ENCODE data around the gene SENP1. TPM values are rescaled to one million over a fixed set of nuclear protein-coding genes. Genes with fewer than 3 reads are reported as not detected.

Gene SENP1
- total RNA-seq, 1 donor from 2014 or later = 9.6 TPM

DNA sequence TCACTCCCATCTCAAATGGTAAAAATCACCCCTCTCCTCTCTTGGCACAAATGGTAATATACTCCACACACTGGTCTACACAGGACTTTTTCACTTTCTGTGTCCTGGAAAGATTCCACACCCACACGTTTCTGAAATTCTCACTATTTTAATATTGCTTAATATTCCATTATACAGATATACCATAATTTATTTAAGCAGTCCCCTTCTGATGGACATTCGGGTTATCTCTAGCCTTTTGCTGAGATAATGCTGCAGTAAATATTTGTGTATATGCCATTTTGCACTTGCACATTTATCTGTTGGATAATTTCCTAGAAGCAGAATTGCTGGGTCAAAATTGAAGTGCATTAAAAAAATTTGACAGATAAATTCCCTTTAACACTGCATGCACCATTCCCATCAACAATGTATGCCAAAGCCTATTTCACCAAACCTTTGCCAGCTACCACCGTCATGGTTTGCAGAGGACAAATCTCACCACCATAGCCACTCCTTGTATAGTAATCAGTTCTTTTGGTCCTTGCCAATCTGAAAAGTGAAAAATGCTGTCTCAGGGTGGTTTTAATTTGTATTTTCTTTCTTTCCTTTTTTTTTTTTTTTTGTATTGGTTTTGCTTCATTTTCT, 86.1 kb downstream of the SENP1 start:
- DNase-seq (ENCODE audit: low read depth in 2 of 2) = no peak

DNA sequence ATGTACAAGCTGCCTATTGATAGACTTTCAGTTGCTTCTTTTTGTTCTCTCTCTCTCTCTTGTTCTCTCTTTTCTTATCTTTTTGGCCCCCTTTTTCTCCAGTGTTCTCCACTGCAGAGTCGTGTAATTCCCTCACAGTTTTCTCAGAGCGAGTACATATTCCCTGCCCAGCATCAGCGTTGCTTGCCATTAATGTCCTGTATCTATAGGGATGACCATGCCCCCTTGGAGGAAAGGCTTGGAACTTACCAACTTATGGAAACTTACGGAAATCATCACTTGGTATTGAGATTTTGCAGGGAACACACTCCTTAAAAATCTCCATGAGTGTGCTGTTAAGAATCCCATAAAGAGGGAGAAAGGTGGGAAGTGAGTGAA, 87.3 kb downstream of the SENP1 start:
- no peak for DNase-seq (ENCODE audit: low read depth in 2 of 2)

DNA sequence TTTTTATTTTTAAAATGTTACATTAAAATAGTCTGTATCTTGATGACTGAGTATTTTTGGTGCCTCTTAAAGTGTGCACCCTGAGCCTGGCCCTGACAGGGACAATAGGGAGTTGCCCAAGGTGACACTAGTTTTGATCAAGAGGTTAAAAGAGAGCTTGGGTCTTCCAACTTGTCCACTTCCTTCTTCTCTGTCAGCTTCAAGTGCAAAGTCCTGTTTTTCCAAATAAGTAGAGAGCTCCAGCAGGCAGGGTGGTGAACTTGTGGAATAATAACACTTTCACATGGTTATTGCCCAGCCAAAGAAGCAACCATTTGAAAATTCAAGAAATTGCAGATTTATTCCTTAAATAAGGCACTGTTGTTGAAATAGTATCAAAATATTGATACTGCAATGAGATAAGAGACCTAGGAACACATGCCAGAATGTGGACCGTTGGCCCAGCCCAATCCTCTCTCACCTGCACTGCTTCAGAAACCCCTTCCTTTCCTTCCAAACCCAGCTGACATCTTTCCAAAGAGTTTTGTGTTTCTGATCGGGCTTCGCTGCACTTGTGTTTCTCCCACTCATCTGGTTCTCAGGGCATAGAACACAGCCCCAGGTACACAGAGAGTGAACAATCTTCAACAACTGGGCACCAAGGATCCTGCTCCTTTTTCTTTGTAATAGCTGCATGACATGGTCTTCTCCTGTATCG, 87.8 kb downstream of the SENP1 start:
- no peak for DNase-seq (ENCODE audit: low read depth in 2 of 2)

DNA sequence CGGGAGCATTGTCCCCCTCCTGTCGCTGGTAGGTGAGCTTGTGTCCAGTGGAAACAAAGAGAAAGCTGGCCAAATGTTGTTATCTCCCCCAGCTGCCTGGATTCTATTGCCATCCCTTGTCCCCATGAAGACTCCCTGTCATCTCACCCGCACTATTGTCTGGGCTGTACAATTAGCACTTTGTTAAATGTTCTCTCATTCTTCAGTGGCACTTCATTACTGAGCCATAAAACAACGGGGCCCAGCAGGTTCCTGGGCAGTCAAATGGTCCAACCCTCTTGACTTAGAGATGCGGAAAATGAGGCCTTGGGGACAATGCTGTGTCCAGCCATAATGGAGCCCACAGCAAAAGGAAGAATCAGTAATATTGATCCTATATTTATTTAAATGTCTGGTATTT, 88.4 kb downstream of the SENP1 start:
- no peak for DNase-seq (ENCODE audit: low read depth in 2 of 2)

DNA sequence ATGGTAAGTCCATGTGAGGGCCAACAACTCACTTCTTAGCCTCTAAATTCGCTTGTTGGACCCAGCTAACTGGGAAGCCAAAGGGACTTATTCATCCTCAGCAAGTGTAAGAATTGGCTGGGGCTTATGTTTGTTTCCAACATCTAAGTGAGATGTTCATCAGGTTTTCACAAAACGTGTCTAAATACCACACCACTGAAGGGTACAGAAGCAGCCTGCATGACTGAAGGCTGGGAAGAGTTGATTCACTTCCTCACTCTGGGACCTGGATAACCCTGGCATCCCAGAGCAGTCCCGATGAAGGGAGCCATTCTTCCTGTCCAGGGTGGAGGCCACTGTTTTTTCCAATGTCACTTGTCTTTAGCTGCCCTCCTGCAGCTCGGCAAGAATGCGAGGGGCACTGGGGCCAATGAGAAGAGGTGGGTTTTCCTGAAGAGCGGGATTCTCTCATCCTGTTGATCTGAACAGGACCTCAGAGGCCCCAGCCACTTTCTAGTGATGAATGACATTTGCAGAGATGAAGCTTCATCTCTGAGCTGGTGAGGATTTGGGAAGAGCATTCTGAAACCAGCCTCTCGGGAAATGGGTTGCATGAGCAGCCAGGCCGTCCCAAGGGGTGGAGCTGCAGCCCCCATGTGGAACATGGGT, 89.4 kb downstream of the SENP1 start:
- no peak for DNase-seq (ENCODE audit: low read depth in 2 of 2)

DNA sequence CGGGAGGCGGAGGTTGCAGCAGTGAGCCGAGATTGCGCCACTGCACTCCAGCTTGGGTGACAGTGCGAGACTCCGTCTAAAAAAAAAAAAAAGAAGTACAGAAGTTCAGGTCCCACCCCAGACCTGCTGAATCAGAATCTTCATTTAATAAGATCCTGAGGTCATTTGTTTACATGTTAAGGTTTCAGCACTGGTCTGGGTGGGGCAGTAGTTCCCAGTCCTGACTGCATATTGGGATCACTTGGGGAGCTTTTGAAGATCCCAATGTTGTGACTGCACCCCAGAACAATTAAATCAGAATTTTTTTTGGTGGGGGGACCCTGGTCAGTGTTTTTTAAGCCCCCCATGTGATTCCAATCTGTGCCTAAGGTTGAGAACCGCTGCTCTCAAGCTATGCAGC, 89.9 kb downstream of the SENP1 start:
- no peak for DNase-seq (ENCODE audit: low read depth in 2 of 2)

DNA sequence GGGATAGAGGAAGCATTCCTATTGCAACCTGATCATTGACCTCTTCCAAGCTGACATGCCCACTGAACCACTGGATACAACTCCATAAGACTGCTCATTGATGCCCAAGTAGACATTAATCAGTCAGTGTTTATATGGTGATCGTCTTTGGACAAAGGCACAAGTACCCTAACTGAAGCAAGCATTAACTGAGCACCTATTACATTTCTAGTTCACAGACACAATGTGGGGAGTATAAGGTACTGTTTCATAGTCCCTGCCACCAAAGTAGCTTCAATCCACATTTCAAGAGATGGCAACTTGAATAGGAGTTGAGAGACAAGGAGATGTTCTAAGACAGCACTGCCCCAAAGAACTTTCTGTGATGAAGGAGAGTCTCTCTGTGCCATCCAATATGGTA, 90.8 kb downstream of the SENP1 start:
- no peak for DNase-seq (ENCODE audit: low read depth in 2 of 2)

DNA sequence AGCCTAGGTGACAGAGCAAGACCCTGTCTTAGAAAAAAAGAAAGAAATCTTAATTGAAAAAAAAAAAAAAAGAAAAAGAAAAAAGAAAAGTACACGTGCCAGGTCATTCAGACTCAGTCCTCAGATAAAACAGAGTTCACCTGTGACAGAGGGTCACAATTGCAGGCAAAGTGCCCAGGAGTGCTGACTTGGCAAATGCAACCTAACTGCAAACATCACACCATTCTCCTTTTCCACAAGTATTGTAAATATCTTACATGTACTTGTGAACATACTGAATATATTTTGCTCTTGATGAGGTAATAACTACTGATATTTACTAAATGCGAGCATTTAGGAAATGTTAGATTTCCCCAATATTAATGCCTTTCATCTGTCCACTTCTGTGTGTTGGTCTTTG, 92.6 kb downstream of the SENP1 start:
- no peak for DNase-seq (ENCODE audit: low read depth in 2 of 2)

DNA sequence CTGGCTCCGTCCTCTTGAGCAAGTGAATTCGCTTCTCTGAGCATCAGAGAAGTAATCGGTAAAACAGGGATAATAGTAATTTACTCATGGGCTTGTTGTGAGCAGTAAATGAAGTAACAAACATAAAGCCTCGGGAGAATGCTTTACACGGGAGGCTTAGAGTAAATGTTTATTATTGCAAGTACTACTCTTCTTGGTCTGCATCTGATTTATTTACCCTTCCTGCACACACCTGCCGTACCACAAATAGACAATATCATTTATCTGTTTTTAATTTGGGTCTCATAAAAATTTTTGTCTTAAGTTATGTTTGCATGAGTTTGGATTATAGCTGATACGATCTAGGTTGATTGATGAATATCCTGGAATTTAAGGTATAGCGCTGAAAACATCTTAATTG, 93.8 kb downstream of the SENP1 start:
- no peak for DNase-seq (ENCODE audit: low read depth in 2 of 2)

DNA sequence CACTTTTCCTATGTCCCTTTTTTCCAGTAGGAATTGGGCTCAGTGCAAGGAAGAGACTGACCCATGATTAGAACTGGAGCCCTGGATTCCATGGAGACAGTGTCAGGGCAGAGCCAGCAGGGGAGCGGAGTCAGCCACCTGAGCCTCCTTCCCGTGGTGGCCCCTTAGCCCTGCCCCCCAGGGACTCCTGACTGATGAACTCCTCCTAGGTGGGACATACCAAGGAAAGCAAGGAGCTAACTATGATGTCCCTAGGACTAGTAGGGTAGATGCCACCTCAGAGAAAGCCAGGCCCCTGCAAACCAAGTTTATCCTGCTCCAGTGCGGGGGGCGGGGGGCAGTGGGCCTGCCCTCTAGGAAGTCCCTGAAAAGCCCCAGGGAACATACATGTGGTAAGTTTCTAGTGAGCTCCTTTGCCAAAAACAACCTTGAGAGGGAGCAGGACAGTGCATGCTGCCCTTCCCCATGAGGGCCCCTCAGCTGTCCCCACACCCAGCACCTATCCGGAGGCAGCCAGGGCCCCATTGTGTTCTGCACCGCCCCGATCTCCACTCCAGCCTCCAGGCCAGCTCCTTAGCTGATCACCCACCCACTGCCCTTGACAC, 95.4 kb downstream of the SENP1 start:
- DNase-seq (ENCODE audit: low read depth in 2 of 2) = no peak

DNA sequence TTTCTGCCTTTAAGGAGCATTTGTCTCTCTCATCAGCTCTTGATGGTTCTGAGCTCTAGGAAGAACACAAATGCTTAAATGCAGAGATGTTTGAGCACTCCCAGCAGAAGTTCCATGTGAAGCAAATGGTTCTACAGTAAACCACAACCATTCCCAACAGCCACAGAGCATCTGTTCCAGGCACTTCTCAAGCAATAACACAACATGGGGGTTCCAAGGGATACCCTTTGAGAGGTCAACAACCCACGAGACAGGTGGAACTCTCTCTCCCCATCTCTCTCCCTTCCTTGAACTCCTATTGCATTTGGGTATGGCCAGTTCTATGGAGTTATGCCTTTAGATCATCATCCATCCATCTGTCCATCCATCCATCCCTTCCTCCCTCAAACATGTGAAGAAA, 96.4 kb downstream of the SENP1 start:
- no peak for DNase-seq (ENCODE audit: low read depth in 2 of 2)

DNA sequence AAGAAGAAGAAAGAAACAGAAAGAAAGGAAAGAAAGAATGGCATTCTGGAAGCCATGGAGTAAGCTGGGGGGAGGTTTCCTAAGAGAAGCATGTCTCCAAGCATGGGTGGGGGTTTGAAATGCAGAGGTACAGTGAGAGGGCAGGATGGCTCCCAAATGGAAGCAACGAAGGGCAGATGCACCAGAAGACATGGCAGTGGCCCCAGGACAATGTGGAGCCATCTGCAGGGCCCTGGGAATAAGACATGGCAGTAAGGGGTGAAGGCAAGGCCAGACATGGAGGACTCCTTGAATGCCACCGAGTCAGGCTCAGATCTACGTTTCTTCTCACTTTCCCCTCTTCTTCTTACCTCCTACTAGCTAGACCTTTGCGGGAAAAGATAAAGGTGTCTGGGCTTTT, 96.9 kb downstream of the SENP1 start:
- no peak for DNase-seq (ENCODE audit: low read depth in 2 of 2)

DNA sequence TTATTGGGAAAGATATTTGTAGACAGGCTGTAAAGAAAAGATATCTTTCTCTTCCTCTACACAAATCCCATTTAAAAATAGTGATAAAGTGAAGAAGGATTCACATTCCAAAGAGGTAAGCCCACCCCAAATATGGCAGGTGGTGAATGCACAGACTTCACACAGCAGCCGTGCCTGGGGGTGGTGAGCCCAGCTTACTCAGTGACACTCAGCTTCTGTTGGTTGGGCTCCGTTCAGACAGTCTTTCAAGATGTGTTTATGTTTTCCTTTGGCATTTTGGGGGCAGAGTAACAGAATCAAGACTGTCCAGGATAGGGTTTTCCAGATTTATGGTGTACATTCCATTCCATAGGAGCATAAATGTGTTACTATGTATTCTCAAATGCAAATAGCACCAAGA, 97.5 kb downstream of the SENP1 start:
- DNase-seq (ENCODE audit: low read depth in 2 of 2) = no peak

DNA sequence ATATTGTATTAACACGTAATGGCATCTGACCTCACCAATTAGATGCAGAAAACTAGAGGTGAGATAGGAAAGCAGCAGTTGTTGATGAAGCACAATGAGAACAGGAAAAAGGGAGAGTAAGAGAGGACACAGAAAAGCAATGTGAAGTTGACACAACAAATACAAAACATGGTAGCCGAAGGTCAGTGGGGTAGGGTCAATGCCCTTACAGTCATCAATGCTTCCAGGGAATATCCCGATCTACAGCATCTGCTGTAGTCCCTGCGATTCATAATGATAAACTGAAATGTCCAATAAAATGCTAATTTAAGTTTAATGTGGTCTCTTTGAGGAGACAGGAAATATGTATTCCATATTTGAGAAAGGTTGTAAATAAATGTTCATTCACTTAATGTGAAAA, 98.7 kb downstream of the SENP1 start:
- no peak for DNase-seq (ENCODE audit: low read depth in 2 of 2)

DNA sequence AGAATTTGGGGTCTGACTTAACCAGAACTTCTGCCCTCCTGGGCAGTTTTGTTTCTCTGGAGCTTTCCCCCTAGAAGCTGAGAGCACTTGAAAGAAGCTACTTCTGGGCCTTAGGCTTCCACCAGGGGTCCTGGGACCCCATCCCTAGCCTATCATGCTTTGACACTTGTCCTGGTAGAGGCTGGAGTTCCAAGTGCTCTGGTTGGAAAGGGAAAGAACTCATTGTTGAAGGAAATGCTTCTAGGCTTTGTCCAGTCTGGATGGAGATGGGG, 100.2 kb downstream of the SENP1 start:
- DNase-seq (ENCODE audit: low read depth in 2 of 2) = no peak

DNA sequence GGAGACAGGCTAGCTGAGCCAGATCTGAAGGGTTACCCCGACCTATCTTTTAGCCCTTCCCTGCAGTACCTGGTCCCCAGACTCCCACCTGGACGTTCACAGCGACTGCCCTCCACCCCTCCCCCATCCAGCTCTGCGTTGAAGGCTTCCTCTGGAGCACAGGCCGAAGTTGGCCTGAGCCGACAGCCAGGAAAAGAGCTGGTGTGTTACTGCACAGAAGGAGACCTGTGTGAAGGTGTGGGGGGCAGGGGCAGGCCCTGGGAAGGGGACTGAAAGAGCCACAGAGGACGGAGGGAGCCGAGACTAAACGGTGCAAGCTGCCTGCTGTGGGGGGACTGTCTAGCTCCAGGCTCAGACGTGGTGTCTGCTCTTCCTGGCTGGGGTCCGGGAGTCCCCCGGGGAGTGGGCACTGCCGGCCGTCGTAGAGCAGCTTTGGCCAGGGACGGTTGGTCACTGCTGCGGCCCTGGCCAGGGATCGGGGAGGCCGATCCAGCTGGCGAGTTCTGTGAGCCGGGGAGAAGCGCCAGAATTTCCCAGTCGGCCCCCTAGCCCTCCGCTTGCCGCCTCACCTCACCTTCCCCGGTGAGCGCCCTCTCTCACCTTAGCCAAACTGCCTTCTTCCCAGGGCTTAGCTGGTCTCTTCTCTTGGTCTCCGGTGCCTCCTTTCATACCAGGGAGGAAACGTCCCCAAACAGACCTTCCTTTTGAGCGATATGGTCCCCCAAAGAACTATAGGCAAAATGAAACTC, 100.7 kb downstream of the SENP1 start:
- no peak for DNase-seq (ENCODE audit: low read depth in 2 of 2)

DNA sequence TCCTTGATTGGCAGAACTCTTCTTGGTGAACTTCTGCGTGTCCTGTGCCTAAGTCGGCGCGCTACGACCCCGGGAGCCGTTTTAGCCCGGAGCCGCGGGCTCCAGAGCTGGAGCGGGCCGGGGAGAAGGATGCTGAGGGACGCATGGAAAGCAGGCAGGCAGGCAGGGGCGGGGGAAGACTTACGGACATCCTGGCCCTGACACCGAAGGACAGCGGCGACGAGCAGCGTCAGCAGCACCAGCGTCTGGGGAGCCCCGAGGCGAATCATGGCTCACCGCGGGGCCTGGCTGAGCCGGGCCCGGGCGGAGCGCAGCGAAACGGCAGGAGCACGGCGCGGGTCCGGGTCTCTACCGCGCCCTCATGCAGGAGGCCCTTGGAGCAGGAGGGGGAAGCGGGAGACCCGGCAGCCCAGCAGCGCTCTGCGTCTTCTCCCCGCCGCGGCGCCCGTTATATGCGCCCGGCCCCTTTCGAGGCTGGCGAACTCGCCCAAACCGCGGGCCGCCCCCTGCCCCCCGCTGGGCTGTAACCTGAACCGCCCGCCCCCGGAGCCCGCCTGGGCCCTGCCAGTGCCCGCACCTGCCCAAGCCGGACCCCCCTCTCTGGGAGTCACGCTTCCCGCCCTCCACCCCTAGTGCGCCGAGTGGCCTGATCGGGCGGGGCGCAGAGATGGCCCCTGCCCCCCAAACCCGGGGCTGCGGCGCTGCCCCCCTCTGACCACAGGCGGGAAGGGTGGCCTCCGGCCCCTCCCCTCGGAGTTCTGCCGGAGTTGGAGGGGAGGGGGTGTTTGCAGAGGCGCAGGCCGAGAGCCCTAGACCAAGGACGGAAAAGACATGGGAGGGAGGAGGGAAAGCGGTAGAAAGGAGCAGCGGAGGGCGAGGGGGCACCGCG, 101.6 kb downstream of the SENP1 start, which contains the start of gene COL2A1:
Gene COL2A1 (minus strand): TSS at position 424 of the 889 bp plus-strand sequence. CDS start 155 bp downstream, at position 269.
- peak in 1 of 2 donors; percentile 12 for DNase-seq (ENCODE audit: low read depth in 2 of 2)

DNA sequence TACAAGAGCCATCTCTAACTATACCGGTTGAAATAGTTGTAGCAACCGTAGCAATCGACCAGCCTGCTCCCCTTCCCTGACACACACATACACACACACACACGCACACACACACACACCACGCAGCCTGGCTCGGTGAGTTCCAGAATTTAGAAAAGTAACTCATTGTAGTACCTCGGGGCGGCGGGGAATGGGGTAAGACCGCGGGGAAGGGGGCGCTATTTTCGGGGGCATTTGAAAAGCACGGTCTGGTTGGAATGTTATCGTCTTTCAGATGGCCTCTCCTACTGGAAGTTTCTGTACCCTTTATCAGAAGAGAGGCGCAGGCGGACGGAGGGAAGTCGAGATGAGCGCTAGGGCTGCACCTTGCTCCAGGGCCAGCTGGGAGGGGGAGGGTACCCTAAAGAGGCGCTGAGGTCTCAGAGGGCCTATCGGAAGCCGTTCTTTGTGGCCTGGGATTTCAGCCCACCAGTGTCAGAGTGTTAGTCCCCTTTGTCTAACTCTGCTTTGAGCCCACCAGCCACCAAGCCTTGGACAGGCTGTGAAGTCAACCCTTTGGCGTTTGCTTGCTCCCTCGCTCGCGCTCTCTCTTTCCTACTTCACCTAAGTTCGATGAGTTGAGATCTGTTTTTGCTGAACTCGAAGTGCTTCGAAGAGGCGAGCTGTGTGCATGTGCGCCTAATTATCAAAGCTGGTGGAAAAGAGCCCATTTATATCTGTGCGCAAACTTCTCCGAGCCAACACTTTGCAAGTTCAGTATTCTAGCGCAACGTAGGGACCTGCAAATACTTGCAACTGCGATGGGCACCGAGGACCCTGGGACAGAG, 102.4 kb downstream of the SENP1 start:
- no peak for DNase-seq (ENCODE audit: low read depth in 2 of 2)

DNA sequence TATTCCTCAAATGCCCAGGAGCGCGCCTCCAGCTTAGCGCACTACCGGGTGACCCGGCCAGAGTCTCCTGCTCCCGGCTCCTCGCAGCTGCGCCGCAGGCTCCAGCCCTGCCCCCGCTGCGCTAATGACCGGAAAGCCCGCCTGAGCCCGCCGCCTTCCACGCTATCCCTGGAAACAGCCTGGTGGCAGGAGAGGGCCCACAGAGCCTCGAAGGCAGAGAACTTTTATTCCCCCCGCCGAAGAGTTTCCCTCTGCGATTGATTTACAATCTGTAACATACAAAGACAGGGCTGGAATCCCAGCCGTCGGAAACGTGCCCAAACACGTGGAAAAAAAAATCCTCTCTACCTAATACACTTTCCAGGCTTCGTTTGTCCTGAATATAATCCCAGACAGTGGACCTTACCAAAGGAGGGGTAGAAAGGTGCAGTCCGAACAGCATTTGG, 103.1 kb downstream of the SENP1 start:
- peak in 1 of 2 donors; percentile 45 for DNase-seq (ENCODE audit: low read depth in 2 of 2)

DNA sequence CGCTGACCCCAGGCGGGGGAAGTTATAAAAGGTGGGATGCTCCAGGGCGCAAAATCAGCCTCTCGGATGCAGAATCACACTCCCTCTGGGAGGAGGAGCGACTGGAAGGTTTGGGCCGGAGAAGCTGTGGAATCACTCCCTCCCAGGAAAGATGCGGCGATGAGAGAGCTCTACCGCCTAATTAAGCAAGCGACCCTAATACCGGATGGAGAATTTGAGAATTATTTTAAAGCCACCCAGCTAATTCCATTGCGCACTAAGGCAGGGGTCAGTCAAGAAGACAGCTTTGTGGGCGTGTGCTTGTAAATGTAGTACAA, 103.5 kb downstream of the SENP1 start:
- DNase-seq (ENCODE audit: low read depth in 2 of 2) = no peak
